ENCODE measurements around the gene CTSL.

GRCh38 chr9:87753313-87753712 is 27.4 kb downstream of the CTSL start:
- TF ChIP-seq MAFK (conservative IDR thresholded peaks at IDR 0.05 in 1 of 2, IDR thresholded peaks at IDR 0.05 in 1 of 2; ENCODE audit: low read length in 2 of 2) (no peak), FOXA1 (IDR thresholded peaks at IDR 0.05) (no peak), FOXA1 (CRISPR knock-in tag; IDR thresholded peaks at IDR 0.05) (no peak)
